ENCODE results near the gene FAM177A1. TPM values are rescaled to one million over a fixed set of nuclear protein-coding genes. Genes with fewer than 3 reads are reported as not detected.
A peak's percentile ranks its signal among the peaks of the same experiment; 100 is the strongest.

FAM177A1 gene
- total and polyA plus RNA-seq, 2 of the 13 experiments (the other 11 are each of a cell fraction or from before 2014, with no cell fraction given), result 72.9 to 119 TPM

- 81% methylated on average over 2 of the region's 2 CpGs for WGBS (ENCODE audit: low lambda C conversion rate)
- no peak for FAIRE-seq
- in situ Hi-C loops (cut with HindIII; ENCODE audit: extremely low pct_ligation_motif_present, low pct_unique_long_range_greater_than_20kb), result no loop called here
These were observed 39.4 kb downstream of the FAM177A1 start for GRCh38 chr14:35085441-35085840.

GRCh38 chr14:35088514-35088913, 42.4 kb downstream of the FAM177A1 start:
- Histone ChIP-seq H3K9ac (ENCODE audit: insufficient read depth, low read depth, low read length) (no peak overlapping the region), H3K79me2 (ENCODE audit: insufficient read depth, low read length) (no peaks in the 10 kb centered on the region), H4K20me1 (ENCODE audit: insufficient read depth, low read length) (no peaks in the 10 kb centered on the region), H3K4me3 (replicated peaks in 1 of 3; ENCODE audit: insufficient read depth in 1 of 3, low read depth in 2 of 3, low read length in 3 of 3) (no peak overlapping the region), H3K36me3 (replicated peaks in 1 of 2; ENCODE audit: control insufficient read depth in 1 of 2, insufficient read depth in 2 of 2, low read length in 2 of 2) (peaks cover 7 to 48% of the 10 kb centered on the region in 2 experiments), H3K27me3 (ENCODE audit: control insufficient read depth in 1 of 2, insufficient read depth in 2 of 2, low read length in 2 of 2) (no peaks in the 10 kb centered on the region), H3K27ac (ENCODE audit: extremely low read length, insufficient read depth, low read length) (no peak overlapping the region), H3K4me2 (ENCODE audit: low read depth, low read length) (no peak overlapping the region), H3K4me1 (ENCODE audit: insufficient read depth, low read length) (no peaks in the 10 kb centered on the region), H3K9me3 (ENCODE audit: low read length) (no peaks in the 10 kb centered on the region), H2AFZ (ENCODE audit: low read length) (no peak overlapping the region)
- ChIA-PET CTCF (ENCODE audit: low intra/inter-chr PET ratio, low total read pairs) (no interaction called here), POLR2A (no interaction called here)
- WGBS (ENCODE audit: low lambda C conversion rate), result 97% methylated on average over 2 of the region's 2 CpGs
- no peak for ATAC-seq
- intact Hi-C loops (cut with micrococcal nuclease; ENCODE audit: unreplicated experiment) (no loop called here), in situ Hi-C loops (cut with HindIII; ENCODE audit: extremely low pct_ligation_motif_present, low pct_unique_long_range_greater_than_20kb) (no loop called here)
- no peak for FAIRE-seq
- no TSS peak for BruUV-seq (replicated peaks)
- no peak for DNase-seq (ENCODE audit: low spot score)
- TF ChIP-seq ZC3H4 (CRISPR knock-in tag; IDR thresholded peaks at IDR 0.05; ENCODE audit: borderline replicate concordance) (no peak), RBM39 (IDR thresholded peaks at IDR 0.05; ENCODE audit: low read depth, low read length, poor library complexity, severe bottlenecking) (no peak), ZNF687 (CRISPR knock-in tag; IDR thresholded peaks at IDR 0.05) (no peak), IRX3 (CRISPR knock-in tag; IDR thresholded peaks at IDR 0.05; ENCODE audit: borderline replicate concordance, low read depth) (no peak), ZNF556 (CRISPR knock-in tag; IDR thresholded peaks at IDR 0.05; ENCODE audit: borderline replicate concordance) (no peak), RCOR2 (CRISPR knock-in tag; IDR thresholded peaks at IDR 0.05) (no peak), ZNF652 (CRISPR knock-in tag; IDR thresholded peaks at IDR 0.05; ENCODE audit: borderline replicate concordance, low read depth) (no peak), ZSCAN9 (CRISPR knock-in tag; IDR thresholded peaks at IDR 0.05; ENCODE audit: borderline replicate concordance) (no peak), JARID2 (CRISPR knock-in tag; IDR thresholded peaks at IDR 0.05; ENCODE audit: insufficient replicate concordance) (no peak)

More at GRCh38 chr14:35085441-35085840, 39.4 kb downstream of the FAM177A1 start:
- TF ChIP-seq BRF2 (CRISPR knock-in tag; IDR thresholded peaks at IDR 0.05), result peak; percentile 31; the same call in 1 of the 2 replicates
- no peak for TF ChIP-seq ZNF775 (CRISPR knock-in tag; IDR thresholded peaks at IDR 0.05; ENCODE audit: borderline replicate concordance)
- TF ChIP-seq SMARCE1 (IDR thresholded peaks at IDR 0.05; ENCODE audit: borderline replicate concordance), result 0 out of 2 replicates have a peak, but pooled peaks have one; percentile 5
- H3K9ac ChIP-seq (ENCODE audit: insufficient read depth, low read depth, low read length), result no peak overlapping the region
- H4K20me1 ChIP-seq (ENCODE audit: insufficient read depth, low read length), result no peaks in the 10 kb centered on the region
- ATAC-seq, result no peak
- ChIA-PET POLR2A (no interaction called here), CTCF (ENCODE audit: low intra/inter-chr PET ratio, low total read pairs) (no interaction called here)
- intact Hi-C loops (cut with micrococcal nuclease; ENCODE audit: unreplicated experiment), result no loop called here
- H3K36me3 ChIP-seq (replicated peaks in 1 of 2; ENCODE audit: control insufficient read depth in 1 of 2, insufficient read depth in 2 of 2, low read length in 2 of 2), result peaks cover 6 to 53% of the 10 kb centered on the region in 2 experiments
- H3K79me2 ChIP-seq (ENCODE audit: insufficient read depth, low read length), result no peaks in the 10 kb centered on the region
- no peaks in the 10 kb centered on the region for H3K9me3 ChIP-seq (ENCODE audit: low read length)
- no peak overlapping the region for H3K4me2 ChIP-seq (ENCODE audit: low read depth, low read length)
- no peaks in the 10 kb centered on the region for H3K27me3 ChIP-seq (ENCODE audit: control insufficient read depth in 1 of 2, insufficient read depth in 2 of 2, low read length in 2 of 2)
- no TSS peak for BruUV-seq (replicated peaks)
- H3K4me3 ChIP-seq (replicated peaks in 1 of 3; ENCODE audit: insufficient read depth in 1 of 3, low read depth in 2 of 3, low read length in 3 of 3), result no peak overlapping the region
- no peak overlapping the region for H2AFZ ChIP-seq (ENCODE audit: low read length)
- no peak for DNase-seq (ENCODE audit: low spot score)
- H3K27ac ChIP-seq (ENCODE audit: extremely low read length, insufficient read depth, low read length), result no peak overlapping the region
- H3K4me1 ChIP-seq (ENCODE audit: insufficient read depth, low read length), result no peaks in the 10 kb centered on the region
